Measurements from ENCODE around the gene ZNF573. TPM values are rescaled to one million over a fixed set of nuclear protein-coding genes. Genes with fewer than 3 reads are reported as not detected.

Gene ZNF573
- total RNA-seq, 1 donor from 2014 or later: 12.2 TPM

DNA sequence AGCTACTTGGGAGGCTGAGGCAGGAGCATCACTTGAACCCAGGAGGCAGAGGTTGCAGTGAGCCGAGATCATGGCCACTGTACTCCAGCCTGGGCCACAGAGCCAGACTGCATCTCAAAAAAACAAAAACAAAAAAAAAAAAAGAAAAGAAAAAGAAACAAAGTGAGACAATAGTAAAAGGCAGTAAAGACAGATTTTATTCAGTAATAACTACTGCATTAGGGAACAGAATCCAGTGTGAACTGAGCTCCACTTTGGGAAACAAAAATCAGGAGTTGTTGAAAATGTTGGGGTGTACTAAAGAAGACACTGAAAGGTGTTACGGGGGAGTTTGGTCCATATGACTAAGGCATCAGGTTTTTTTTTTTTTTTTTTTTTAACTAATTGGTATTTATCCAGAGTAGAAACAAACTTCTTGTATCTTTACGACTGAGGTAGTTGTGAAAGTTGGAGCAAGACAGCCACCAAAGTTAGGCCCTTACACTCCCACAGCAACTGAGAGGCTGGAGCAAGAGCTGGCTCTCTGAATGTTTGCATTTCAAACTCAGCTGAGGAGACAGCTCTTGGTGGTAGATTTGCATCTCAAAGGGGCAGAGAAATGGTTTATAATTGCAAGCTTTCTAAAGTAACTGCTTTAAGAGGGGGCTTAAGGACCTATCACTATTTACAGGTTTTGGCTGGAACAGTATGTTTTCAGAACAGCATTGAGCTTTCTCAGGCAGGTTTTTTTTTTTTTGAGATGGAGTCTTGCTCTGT lies 84.1 kb downstream of the ZNF573 start:
- TF ChIP-seq CTCF (IDR thresholded peaks at IDR 0.05; ENCODE audit: partially characterized antibody, unreplicated experiment): no peak
- no peak overlapping the region for H3K27ac Mint-ChIP-seq (ENCODE audit: unreplicated experiment)
- H3K27me3 Mint-ChIP-seq (ENCODE audit: unreplicated experiment): peaks cover 3% of the 10 kb centered on the region
- H3K36me3 Mint-ChIP-seq (ENCODE audit: unreplicated experiment): peaks cover 28% of the 10 kb centered on the region
- peaks cover 1% of the 10 kb centered on the region for H3K4me1 Mint-ChIP-seq (ENCODE audit: low read depth, unreplicated experiment)
- H3K9me3 Mint-ChIP-seq (ENCODE audit: unreplicated experiment): peaks cover 2% of the 10 kb centered on the region
- DNase-seq: no peak
- no peak overlapping the region for H3K4me3 Mint-ChIP-seq (ENCODE audit: unreplicated experiment)

DNA sequence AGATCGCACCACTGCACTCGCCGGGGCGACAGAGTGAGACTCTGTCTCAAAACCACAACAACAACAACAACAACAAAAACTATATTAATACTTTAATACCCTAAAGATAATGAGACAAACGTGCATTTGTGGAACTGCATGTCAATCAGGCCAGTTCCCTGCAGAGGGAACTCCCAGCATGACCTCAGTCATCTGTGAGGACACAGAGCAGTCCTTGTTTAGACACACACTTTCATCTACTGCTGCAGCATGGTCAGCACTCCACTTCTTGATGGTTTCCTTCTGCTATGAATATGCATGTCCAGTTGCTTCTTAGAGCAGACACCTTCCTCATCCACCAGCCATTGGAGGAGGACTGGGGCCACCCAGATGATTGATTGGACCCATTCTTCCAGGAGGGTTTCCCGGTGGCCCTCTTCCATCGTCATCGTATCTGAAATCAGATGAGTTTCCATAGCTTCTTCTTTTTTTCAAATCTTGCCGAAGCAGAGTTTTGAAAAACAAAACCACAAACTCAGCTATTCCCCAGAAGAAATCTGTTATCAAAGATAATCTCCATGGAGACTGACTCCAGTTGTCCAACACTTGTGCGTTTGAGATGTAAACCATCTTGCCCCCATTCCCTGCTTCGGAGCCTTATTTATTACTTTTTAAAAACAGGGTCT lies 86.3 kb downstream of the ZNF573 start:
- no peak for DNase-seq
- peaks cover 15% of the 10 kb centered on the region for H3K36me3 Mint-ChIP-seq (ENCODE audit: unreplicated experiment)
- no peak overlapping the region for H3K27ac Mint-ChIP-seq (ENCODE audit: unreplicated experiment)
- H3K27me3 Mint-ChIP-seq (ENCODE audit: unreplicated experiment): peaks cover 3% of the 10 kb centered on the region
- H3K4me3 Mint-ChIP-seq (ENCODE audit: unreplicated experiment): peak overlapping the region; percentile 20
- H3K4me1 Mint-ChIP-seq (ENCODE audit: low read depth, unreplicated experiment): peaks cover 1% of the 10 kb centered on the region
- TF ChIP-seq CTCF (IDR thresholded peaks at IDR 0.05; ENCODE audit: partially characterized antibody, unreplicated experiment): no peak
- peaks cover 2% of the 10 kb centered on the region for H3K9me3 Mint-ChIP-seq (ENCODE audit: unreplicated experiment)

GRCh38 chr19:37691881-37692504 lies 87.4 kb downstream of the ZNF573 start:
- peaks cover 3% of the 10 kb centered on the region for H3K27me3 Mint-ChIP-seq (ENCODE audit: unreplicated experiment)
- no peak for TF ChIP-seq CTCF (IDR thresholded peaks at IDR 0.05; ENCODE audit: partially characterized antibody, unreplicated experiment)
- peaks cover 6% of the 10 kb centered on the region for H3K9me3 Mint-ChIP-seq (ENCODE audit: unreplicated experiment)
- peak; percentile 89 for DNase-seq
- H3K36me3 Mint-ChIP-seq (ENCODE audit: unreplicated experiment): peaks cover 19% of the 10 kb centered on the region
- H3K4me1 Mint-ChIP-seq (ENCODE audit: low read depth, unreplicated experiment): peaks cover 1% of the 10 kb centered on the region
- H3K27ac Mint-ChIP-seq (ENCODE audit: unreplicated experiment): peak overlapping the region; percentile 96
- H3K4me3 Mint-ChIP-seq (ENCODE audit: unreplicated experiment): peak overlapping the region; percentile 99

Other genes with a start within 250 kb of the ZNF573 start
- 6.1 TPM for gene ZNF571, start 184.8 kb downstream of the ZNF573 start, total RNA-seq (ENCODE audit: unreplicated experiment)
- gene ZNF540, start 184.7 kb downstream of the ZNF573 start, total RNA-seq (ENCODE audit: unreplicated experiment): 2.7 TPM
- 35.9 TPM for gene ZFP30, start 124.1 kb downstream of the ZNF573 start, total RNA-seq (ENCODE audit: unreplicated experiment)
- gene ZNF607, start 59.8 kb downstream of the ZNF573 start, total RNA-seq (ENCODE audit: unreplicated experiment): 12.7 TPM
- gene WDR87, start 127.0 kb upstream of the ZNF573 start, total RNA-seq (ENCODE audit: unreplicated experiment): not detected
- 97.7 TPM for gene SIPA1L3, start 127.6 kb upstream of the ZNF573 start, total RNA-seq (ENCODE audit: unreplicated experiment)

Data from glutamatergic neuron (in vitro differentiated cells).